Body of pancreas (tissue), 4 donors: ENCODE measurements around the gene KIAA0825. TPM values are rescaled to one million over a fixed set of nuclear protein-coding genes. Genes with fewer than 3 reads are reported as not detected.

Experiments
- ATAC-seq: fragments of 150-250 bp; one replicate; pipeline ENCODE4 v1.9.1; 2016
- DNase-seq, 4 donors: peaks; one replicate each; pipeline ENCODE4 v3.0.0-alpha.2; 2019
- H3K27ac ChIP-seq, 4 donors: fragments of 200-600 bp; sonication (generic); 1 replicate in 3 of 4; 2 replicates in 1 of 4; pipeline versions ENCODE4 v1.5.1 to v1.6.1; 2016 to 2019; ENCODE audit warnings: mild to moderate bottlenecking in 1 of 4, mixed read lengths in 1 of 4, moderate library complexity in 1 of 4
- H3K27me3 ChIP-seq, 2 donors: fragments of 200-600 bp; sonication (generic); one replicate each; pipeline ENCODE4 v1.6.0; 2016; ENCODE audit warnings: mild to moderate bottlenecking in 1 of 2
- H3K36me3 ChIP-seq, 2 donors: fragments of 200-600 bp; sonication (generic); replicated peaks in 1 of 2; 2 replicates each; pipeline ENCODE4 v1.5.1; 2016; ENCODE audit warnings: low read depth in 2 of 2; ENCODE audit not compliant: insufficient read depth in 1 of 2
- H3K4me1 ChIP-seq: fragments of 200-600 bp; sonication (generic); one replicate; pipeline ENCODE4 v1.6.0; 2016
- H3K4me3 ChIP-seq, 2 donors: fragments of 200-600 bp; sonication (generic); 1 replicate in 1 of 2; 2 replicates in 1 of 2; pipeline ENCODE4 v1.5.1; 2016 to 2019
- H3K9me3 ChIP-seq, 3 donors: fragments of 200-600 bp; sonication (generic); 1 replicate in 2 of 3; 2 replicates in 1 of 3; pipeline ENCODE4 v1.5.1; 2016
- POLR2A ChIP-seq, 3 donors: fragments of 450-650 bp; IDR thresholded peaks; one replicate each; pipeline ENCODE4 v1.6.1; 2016; ENCODE audit warnings: antibody characterized with exemption in 3 of 3, mild to moderate bottlenecking in 2 of 3
- WGBS, 2 donors: methylation state at CpG; one replicate each; pipeline ENCODE4 v1.1.5; 2017; 5-methylcytosine and 5-hydroxymethylcytosine counted together
- intact Hi-C: fragments of 100-400 bp; cut with DNase I; formaldehyde crosslinking; loops from one replicate; pipeline ENCODE4 v1.15.1; 2023
- total RNA-seq, 2 donors: library from RNA; depleted of rRNA; stranded (reverse); fragments of >200 nt; gene quantifications; one replicate each; pipeline ENCODE4 v1.1.0, GENCODE V29; 2016
- TF ChIP-seq, protein P1 (sequence below), 7 experiments: fragments of 450-650 bp in 4 of 7; fragments of 200-600 bp in 3 of 7; sonication (generic) in 3 of 7; IDR thresholded peaks; one replicate each; pipeline ENCODE4 v1.5.1; 2016 to 2019; ENCODE audit warnings: antibody characterized with exemption in 7 of 7

KIAA0825 gene
- total RNA-seq, 2 donors from 2014 or later: 5.7 to 6.6 TPM

DNA sequence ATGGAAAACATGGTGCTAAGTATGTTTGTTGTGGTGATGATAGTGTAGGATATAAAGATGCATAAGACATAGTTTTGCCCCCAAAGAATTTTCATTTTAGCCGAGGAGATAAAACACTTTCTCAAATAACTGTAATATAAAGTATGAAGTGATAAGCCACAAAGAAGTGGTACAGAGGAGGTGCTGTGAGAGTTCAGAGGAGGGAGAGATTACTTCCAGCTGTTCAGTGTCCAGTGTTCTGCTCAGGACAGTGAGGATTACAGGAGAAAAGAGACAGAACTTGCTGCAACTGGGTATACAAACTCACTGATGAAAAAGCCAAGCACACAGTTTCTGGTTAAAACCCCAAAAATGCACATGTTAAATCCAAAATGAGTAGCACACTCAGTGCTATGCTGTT lies 309.3 kb downstream of the KIAA0825 start:
- H3K27me3 ChIP-seq: no peaks in the 10 kb centered on the region
- TF ChIP-seq, protein P1, sequence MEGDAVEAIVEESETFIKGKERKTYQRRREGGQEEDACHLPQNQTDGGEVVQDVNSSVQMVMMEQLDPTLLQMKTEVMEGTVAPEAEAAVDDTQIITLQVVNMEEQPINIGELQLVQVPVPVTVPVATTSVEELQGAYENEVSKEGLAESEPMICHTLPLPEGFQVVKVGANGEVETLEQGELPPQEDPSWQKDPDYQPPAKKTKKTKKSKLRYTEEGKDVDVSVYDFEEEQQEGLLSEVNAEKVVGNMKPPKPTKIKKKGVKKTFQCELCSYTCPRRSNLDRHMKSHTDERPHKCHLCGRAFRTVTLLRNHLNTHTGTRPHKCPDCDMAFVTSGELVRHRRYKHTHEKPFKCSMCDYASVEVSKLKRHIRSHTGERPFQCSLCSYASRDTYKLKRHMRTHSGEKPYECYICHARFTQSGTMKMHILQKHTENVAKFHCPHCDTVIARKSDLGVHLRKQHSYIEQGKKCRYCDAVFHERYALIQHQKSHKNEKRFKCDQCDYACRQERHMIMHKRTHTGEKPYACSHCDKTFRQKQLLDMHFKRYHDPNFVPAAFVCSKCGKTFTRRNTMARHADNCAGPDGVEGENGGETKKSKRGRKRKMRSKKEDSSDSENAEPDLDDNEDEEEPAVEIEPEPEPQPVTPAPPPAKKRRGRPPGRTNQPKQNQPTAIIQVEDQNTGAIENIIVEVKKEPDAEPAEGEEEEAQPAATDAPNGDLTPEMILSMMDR (IDR thresholded peaks at IDR 0.05): no peak
- no peak for TF ChIP-seq POLR2A (IDR thresholded peaks at IDR 0.05)
- H3K9me3 ChIP-seq: no peaks in the 10 kb centered on the region
- no peak overlapping the region for H3K4me3 ChIP-seq
- H3K4me1 ChIP-seq: no peaks in the 10 kb centered on the region
- ATAC-seq (no peak), DNase-seq (no peak)
- intact Hi-C loops: no loop called here
- no peak overlapping the region for H3K27ac ChIP-seq
- no peaks in the 10 kb centered on the region for H3K36me3 ChIP-seq
- WGBS, 2 donors: 56 to 79% methylated on average over 1 of the region's 1 CpG

DNA sequence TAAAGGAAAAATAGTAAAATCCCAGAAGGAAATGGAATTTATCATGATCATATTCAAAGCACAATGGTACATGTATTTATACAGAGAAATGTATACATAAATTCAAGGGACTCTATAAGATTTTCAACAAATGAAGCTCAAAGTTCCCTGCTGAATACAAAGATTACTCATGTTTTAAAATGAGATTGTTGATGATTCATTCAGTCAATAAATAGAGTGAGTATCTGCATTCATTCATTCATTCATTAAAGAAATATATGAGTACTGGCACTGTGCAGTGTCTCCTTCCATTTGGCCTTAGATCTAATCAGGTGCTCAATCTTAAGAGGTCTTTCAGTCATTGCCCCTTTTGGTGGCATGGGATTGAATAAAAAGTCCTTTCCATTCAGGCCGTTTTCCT lies 310.0 kb downstream of the KIAA0825 start:
- H3K27ac ChIP-seq: no peak overlapping the region
- ATAC-seq (no peak), DNase-seq (no peak)
- H3K27me3 ChIP-seq: no peaks in the 10 kb centered on the region
- no peaks in the 10 kb centered on the region for H3K9me3 ChIP-seq
- no peak overlapping the region for H3K4me3 ChIP-seq
- intact Hi-C loops: no loop called here
- WGBS, 2 donors: 57 to 79% methylated on average over 1 of the region's 1 CpG
- TF ChIP-seq, protein P1 (IDR thresholded peaks at IDR 0.05): no peak
- TF ChIP-seq POLR2A (IDR thresholded peaks at IDR 0.05): no peak
- H3K4me1 ChIP-seq: no peaks in the 10 kb centered on the region
- H3K36me3 ChIP-seq: no peaks in the 10 kb centered on the region

DNA sequence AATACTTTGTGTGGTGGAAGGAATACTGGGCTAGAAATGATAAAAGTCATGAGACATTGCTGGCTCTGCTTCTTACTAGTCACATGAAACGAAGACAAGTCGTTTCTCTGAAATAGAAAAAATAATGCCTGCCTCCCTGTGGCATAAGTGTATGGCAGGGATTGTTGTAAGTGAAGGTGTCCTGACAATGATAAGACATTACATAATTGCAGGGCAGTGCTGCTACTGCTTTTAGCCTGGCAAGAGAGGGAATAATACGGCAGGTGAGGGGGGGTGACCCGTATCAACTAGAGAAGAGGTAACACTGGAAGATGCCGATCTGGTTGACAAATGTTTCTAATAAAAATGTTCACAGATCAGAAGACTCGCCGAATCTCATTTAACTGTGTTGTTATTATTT lies 314.3 kb downstream of the KIAA0825 start:
- no peak overlapping the region for H3K27ac ChIP-seq
- no peaks in the 10 kb centered on the region for H3K9me3 ChIP-seq
- H3K36me3 ChIP-seq: no peaks in the 10 kb centered on the region
- TF ChIP-seq, protein P1 (IDR thresholded peaks at IDR 0.05): no peak
- no peak for TF ChIP-seq POLR2A (IDR thresholded peaks at IDR 0.05)
- 90 to 92% methylated on average over 7 of the region's 7 CpGs for WGBS, 2 donors
- DNase-seq (no peak), ATAC-seq (no peak)
- H3K4me1 ChIP-seq: no peaks in the 10 kb centered on the region
- H3K27me3 ChIP-seq: no peaks in the 10 kb centered on the region
- intact Hi-C loops: no loop called here
- H3K4me3 ChIP-seq: no peak overlapping the region

DNA sequence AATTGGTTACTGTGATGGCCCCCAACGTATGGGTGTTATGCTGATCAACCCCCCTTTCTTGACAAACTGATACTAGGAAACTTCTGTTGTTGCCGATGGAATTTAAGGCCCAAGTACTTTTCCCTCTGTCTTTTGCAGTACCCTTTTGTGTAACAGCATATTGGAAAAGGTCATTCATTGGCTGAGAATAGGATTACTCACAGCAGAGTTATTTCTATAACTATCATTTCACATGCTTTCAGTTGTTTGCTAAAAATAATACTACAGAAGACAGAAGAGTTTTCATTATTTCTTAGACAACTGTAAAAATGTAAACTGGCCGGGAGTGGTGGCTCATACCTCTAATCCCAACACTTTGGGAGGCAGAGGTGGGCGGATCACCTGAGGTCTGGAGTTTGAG lies 329.5 kb downstream of the KIAA0825 start:
- no peak overlapping the region for H3K27ac ChIP-seq
- WGBS, 2 donors: 80 to 86% methylated on average over 4 of the region's 4 CpGs
- peaks cover 0 to 4% (median 2%) of the 10 kb centered on the region in 3 donors for H3K9me3 ChIP-seq
- H3K4me3 ChIP-seq: no peak overlapping the region
- ATAC-seq: no peak
- TF ChIP-seq POLR2A (IDR thresholded peaks at IDR 0.05): no peak
- TF ChIP-seq, protein P1 (IDR thresholded peaks at IDR 0.05): no peak
- peaks cover 12% of the 10 kb centered on the region for H3K4me1 ChIP-seq
- no peaks in the 10 kb centered on the region for H3K27me3 ChIP-seq
- H3K36me3 ChIP-seq: no peaks in the 10 kb centered on the region
- no peak for DNase-seq
- intact Hi-C loops: no loop called here

GRCh38 chr5:94285984-94286383 lies 332.4 kb downstream of the KIAA0825 start:
- ATAC-seq (peak; percentile 50), DNase-seq (no peak)
- TF ChIP-seq, protein P1 (IDR thresholded peaks at IDR 0.05): no peak
- TF ChIP-seq POLR2A (IDR thresholded peaks at IDR 0.05): no peak
- Histone ChIP-seq H3K4me1 (peaks cover 12% of the 10 kb centered on the region), H3K27me3 (no peaks in the 10 kb centered on the region), H3K27ac (no peak overlapping the region), H3K4me3 (no peak overlapping the region), H3K9me3 (no peaks in the 10 kb centered on the region), H3K36me3 (no peaks in the 10 kb centered on the region)
- intact Hi-C loops: no loop called here
